Measurements from ENCODE around the gene ENTHD1. TPM values are rescaled to one million over a fixed set of nuclear protein-coding genes. Genes with fewer than 3 reads are reported as not detected.

ENTHD1 gene
- total and polyA plus RNA-seq, 2 donors (not counting 3 experiments of a cell fraction or from before 2014, with no cell fraction given): not detected

GRCh38 chr22:39868741-39869140 is 24.8 kb downstream of the ENTHD1 start:
- FAIRE-seq: no peak

More at GRCh38 chr22:39868741-39869140, 24.8 kb downstream of the ENTHD1 start:
- Histone ChIP-seq H3K9ac (replicated peaks; ENCODE audit: extremely low read depth, insufficient read depth, low read length) (no peak overlapping the region), H3K79me2 (ENCODE audit: control insufficient read depth, insufficient read depth, low read length) (no peaks in the 10 kb centered on the region), H2AFZ (ENCODE audit: low read depth, low read length) (no peak overlapping the region), H3K27ac (ENCODE audit: insufficient read depth, low read depth, low read length) (no peak overlapping the region), H4K20me1 (replicated peaks; ENCODE audit: control insufficient read depth, extremely low read depth, insufficient read depth, low read length) (no peaks in the 10 kb centered on the region), H3K4me3 (replicated peaks in 1 of 3; ENCODE audit: insufficient read depth in 1 of 3, low read depth in 1 of 3, low read length in 3 of 3) (no peak overlapping the region), H3K36me3 (ENCODE audit: control insufficient read depth in 2 of 2, extremely low read depth in 1 of 2, insufficient read depth in 2 of 2, low read length in 2 of 2) (no peaks in the 10 kb centered on the region), H3K4me1 (ENCODE audit: control insufficient read depth, extremely low read depth, insufficient read depth, low read length) (no peaks in the 10 kb centered on the region), H3K4me2 (ENCODE audit: insufficient read depth, low read length) (no peak overlapping the region), H3K27me3 (ENCODE audit: control insufficient read depth in 2 of 2, insufficient read depth in 2 of 2, low read length in 2 of 2) (peaks cover 2 to 5% of the 10 kb centered on the region in 2 experiments), H3K9me3 (replicated peaks; ENCODE audit: control insufficient read depth, insufficient read depth, low read length) (no peaks in the 10 kb centered on the region), H3K9me1 (replicated peaks; ENCODE audit: control insufficient read depth, extremely low read depth, insufficient read depth, low read length) (no peaks in the 10 kb centered on the region)
- DNase-seq (ENCODE audit: low read depth, low spot score): no peak
- BruUV-seq (replicated peaks): no TSS peak
- ChIA-PET POLR2A (no interaction called here), CTCF (interaction anchor here (0.7 kb wide), 1 partner anchor 9 kb away, joined by 3 read pairs; no protein-coding TSS in a partner anchor)
- intact Hi-C loops (cut with micrococcal nuclease): no loop called here
- dilution Hi-C loops (cut with MboI; ENCODE audit: extremely low pct_ligation_motif_present, low sequenced_read_pairs): no loop called here
- TF ChIP-seq MAX (IDR thresholded peaks at IDR 0.05; ENCODE audit: insufficient read depth, insufficient read length) (no peak), POLR2A (IDR thresholded peaks at IDR 0.05; ENCODE audit: low read depth, low read length) (no peak), POLR2AphosphoS5 (IDR thresholded peaks at IDR 0.05; ENCODE audit: insufficient read depth, low read depth, low read length) (no peak), MYC (IDR thresholded peaks at IDR 0.05; ENCODE audit: low read depth, low read length) (no peak), JUN (IDR thresholded peaks at IDR 0.05; ENCODE audit: borderline replicate concordance, insufficient read depth, insufficient read length, low read depth) (no peak), CTCF (IDR thresholded peaks at IDR 0.05; ENCODE audit: extremely low read depth in 1 of 2, insufficient read depth in 1 of 2, low read depth in 1 of 2, low read length in 2 of 2) (no peak), FOS (IDR thresholded peaks at IDR 0.05; ENCODE audit: borderline replicate concordance, insufficient read depth, low read length) (no peak)
